Uterus (tissue), 2 donors: ENCODE results near the gene ADH7.

Experiments used
- CTCF ChIP-seq, 4 experiments: fragments of 200-600 bp in 2 of 4; fragments of 450-650 bp in 2 of 4; sonication (generic) in 2 of 4; IDR thresholded peaks; one replicate each; pipeline ENCODE4 v1.5.1; 2016 to 2019; ENCODE audit warnings: antibody characterized with exemption in 4 of 4, mild to moderate bottlenecking in 2 of 4, moderate library complexity in 1 of 4
- POLR2A ChIP-seq, 2 donors: fragments of 450-650 bp; IDR thresholded peaks; one replicate each; pipeline ENCODE4 v1.6.1; 2016; ENCODE audit warnings: antibody characterized with exemption in 2 of 2, mild to moderate bottlenecking in 1 of 2, moderate library complexity in 1 of 2

- TF ChIP-seq CTCF (IDR thresholded peaks at IDR 0.05) = no peak
- no peak for TF ChIP-seq POLR2A (IDR thresholded peaks at IDR 0.05)
Measured at GRCh38 chr4:99471896-99472295, 36.8 kb upstream of the ADH7 start.
